Loucy (cell line): Measurements from ENCODE around the gene ACAA2.

Experiments
- CTCF ChIP-seq: fragments of 200-600 bp; sonication (generic); conservative IDR thresholded peaks from 2 replicates; pipeline ENCODE4 v1.5.1; 2014; ENCODE audit warnings: mild to moderate bottlenecking, antibody characterized with exemption, low read length
- EZH2phosphoT487 ChIP-seq: fragments of 200-600 bp; IDR thresholded peaks from 2 replicates; pipeline ENCODE4 v1.6.1; 2018; ENCODE audit warnings: antibody characterized with exemption, mild to moderate bottlenecking, moderate library complexity, borderline replicate concordance

GRCh38 chr18:49811151-49811938 is 2.0 kb downstream of the ACAA2 start:
- no peak for TF ChIP-seq CTCF
- no peak for TF ChIP-seq EZH2phosphoT487
